OCI-LY3 (cell line): ENCODE measurements around the gene HUNK.

ENCODE experiments used
- H2AFZ ChIP-seq: fragments of 200-600, 300-600 bp; shearing (Covaris generic); 2 replicates; pipeline ENCODE4 v1.6.0; 2014; ENCODE audit warnings: antibody characterized with exemption, low read depth, low read length
- H3K27ac ChIP-seq: fragments of 200-600, 300-600 bp; sonication (generic); 2 replicates; pipeline ENCODE4 v1.5.1; 2014; ENCODE audit warnings: mild to moderate bottlenecking, low read length, moderate library complexity, mixed read lengths
- H3K27me3 ChIP-seq: fragments of 200-600, 300-600 bp; sonication (generic); 2 replicates; pipeline ENCODE4 v1.6.1; 2014; ENCODE audit warnings: low read depth, low read length, mixed read lengths
- H3K36me3 ChIP-seq: fragments of 200-600, 300-600 bp; sonication (generic); replicated peaks from 2 replicates; pipeline ENCODE3; 2014; ENCODE audit warnings: low read depth, low read length, mixed read lengths
- H3K4me1 ChIP-seq: fragments of 300-600, 200-600 bp; sonication (generic); 2 replicates; pipeline ENCODE4 v1.6.1; 2014; ENCODE audit warnings: low read length, mixed read lengths
- H3K4me2 ChIP-seq: fragments of 200-600, 300-600 bp; sonication (generic); 2 replicates; pipeline ENCODE4 v1.6.1; 2014; ENCODE audit warnings: low read length, mixed read lengths
- H3K4me3 ChIP-seq: fragments of 300-600, 200-600 bp; sonication (generic); 2 replicates; pipeline ENCODE4 v1.5.1; 2014; ENCODE audit warnings: antibody characterized with exemption, mild to moderate bottlenecking, low read length, moderate library complexity
- H3K79me2 ChIP-seq: fragments of 300-600, 200-600 bp; shearing (Covaris generic); 2 replicates; pipeline ENCODE4 v1.6.1; 2014; ENCODE audit warnings: mild to moderate bottlenecking, low read length, mixed read lengths
- H3K9ac ChIP-seq: fragments of 300-600, 200-600 bp; shearing (Covaris generic); 2 replicates; pipeline ENCODE4 v1.6.0; 2014; ENCODE audit warnings: mild to moderate bottlenecking, low read length, moderate library complexity
- H3K9me3 ChIP-seq: fragments of 200-600, 300-600 bp; shearing (Covaris generic); 2 replicates; pipeline ENCODE4 v1.6.1; 2014; ENCODE audit warnings: low read length, mixed read lengths; ENCODE audit not compliant: insufficient read depth
- H4K20me1 ChIP-seq: fragments of 200-600, 300-600 bp; sonication (generic); 2 replicates; pipeline ENCODE4 v1.6.1; 2016; ENCODE audit warnings: low read length, mixed read lengths; ENCODE audit not compliant: insufficient read depth
- CTCF ChIP-seq: fragments of 200-600, 300-600 bp; sonication (generic); IDR thresholded peaks from 2 replicates; pipeline ENCODE4 v1.5.1; 2014; ENCODE audit warnings: antibody characterized with exemption, low read length, low read depth
- EZH2phosphoT487 ChIP-seq: fragments of 200-600 bp; shearing (Covaris generic); IDR thresholded peaks from 2 replicates; pipeline ENCODE4 v1.6.1; 2018; ENCODE audit warnings: antibody characterized with exemption, mixed run types, low read depth

The HUNK gene

DNA sequence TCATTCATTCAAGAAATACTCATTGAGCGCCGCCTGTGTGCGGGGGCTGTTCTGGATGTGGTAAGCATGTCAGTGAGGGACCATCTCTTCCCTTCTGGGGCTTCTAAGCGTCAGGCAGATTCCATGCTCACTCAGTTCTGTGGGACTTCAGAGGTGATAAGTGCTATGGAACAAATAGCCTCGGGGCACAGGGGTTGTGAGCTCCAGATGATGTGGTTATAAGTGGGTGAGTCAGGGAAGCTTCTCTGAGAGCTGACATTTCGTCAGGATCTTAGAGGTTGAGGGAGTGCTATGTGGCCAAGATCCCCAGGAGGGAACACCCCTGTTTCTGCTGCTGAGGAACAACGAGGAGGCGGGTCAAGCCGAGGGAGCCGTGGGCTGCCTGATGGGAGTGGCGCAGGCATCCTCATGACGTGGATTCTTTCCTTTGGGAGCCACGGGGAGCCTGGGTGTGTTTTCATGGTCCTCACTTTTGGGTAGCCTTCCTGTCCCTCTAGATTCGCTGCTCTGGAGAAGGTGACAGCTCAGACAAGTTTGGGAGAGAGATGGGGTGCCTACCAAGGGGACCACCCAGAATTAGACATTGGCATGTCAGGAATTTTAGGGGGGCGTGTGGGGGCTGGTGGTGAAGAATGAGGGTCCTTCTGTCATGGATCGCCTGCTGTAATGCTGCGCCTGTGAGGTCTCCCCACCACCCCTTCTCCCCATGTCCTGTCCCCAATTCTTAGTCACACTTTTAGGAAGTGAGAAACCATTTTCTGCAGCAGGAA is 38.5 kb downstream of the HUNK start:
- Histone ChIP-seq H3K79me2 (no peaks in the 10 kb centered on the region), H3K9me3 (no peaks in the 10 kb centered on the region), H3K36me3 (no peaks in the 10 kb centered on the region), H3K27me3 (no peaks in the 10 kb centered on the region; the same call in 1 of the 2 replicates), H3K9ac (no peak overlapping the region), H2AFZ (no peak overlapping the region), H3K4me2 (no peak overlapping the region), H3K4me3 (no peak overlapping the region), H4K20me1 (no peaks in the 10 kb centered on the region), H3K4me1 (no peaks in the 10 kb centered on the region), H3K27ac (no peak overlapping the region)
- TF ChIP-seq CTCF (no peak), EZH2phosphoT487 (no peak)

DNA sequence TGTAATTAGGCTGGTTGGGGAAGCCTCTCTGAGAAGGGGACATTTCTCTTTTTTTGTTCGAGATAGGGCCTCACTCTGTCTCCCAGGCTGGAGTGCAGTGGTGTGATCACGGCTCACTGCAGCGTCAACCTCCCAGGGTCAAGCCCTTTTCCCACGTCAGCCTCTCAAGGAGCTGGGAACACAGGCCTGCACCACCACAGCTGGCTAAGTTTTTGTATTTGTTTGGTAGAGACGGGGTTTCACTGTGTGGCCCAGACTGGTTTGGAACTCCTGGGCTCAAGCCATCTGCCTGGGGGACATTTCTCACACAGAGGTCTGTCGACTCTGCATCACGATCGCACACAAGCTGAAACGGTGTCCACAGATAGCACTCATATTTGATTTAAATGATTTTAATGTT is 39.7 kb downstream of the HUNK start:
- no peaks in the 10 kb centered on the region for H3K79me2 ChIP-seq
- no peaks in the 10 kb centered on the region for H4K20me1 ChIP-seq
- no peaks in the 10 kb centered on the region for H3K36me3 ChIP-seq
- H3K9ac ChIP-seq: no peak overlapping the region
- TF ChIP-seq EZH2phosphoT487 (no peak), CTCF (no peak)
- H3K4me3 ChIP-seq: no peak overlapping the region
- no peak overlapping the region for H3K27ac ChIP-seq
- H2AFZ ChIP-seq: no peak overlapping the region
- no peaks in the 10 kb centered on the region; the same call in 1 of the 2 replicates for H3K27me3 ChIP-seq
- no peaks in the 10 kb centered on the region for H3K9me3 ChIP-seq
- no peaks in the 10 kb centered on the region for H3K4me1 ChIP-seq
- H3K4me2 ChIP-seq: no peak overlapping the region

DNA sequence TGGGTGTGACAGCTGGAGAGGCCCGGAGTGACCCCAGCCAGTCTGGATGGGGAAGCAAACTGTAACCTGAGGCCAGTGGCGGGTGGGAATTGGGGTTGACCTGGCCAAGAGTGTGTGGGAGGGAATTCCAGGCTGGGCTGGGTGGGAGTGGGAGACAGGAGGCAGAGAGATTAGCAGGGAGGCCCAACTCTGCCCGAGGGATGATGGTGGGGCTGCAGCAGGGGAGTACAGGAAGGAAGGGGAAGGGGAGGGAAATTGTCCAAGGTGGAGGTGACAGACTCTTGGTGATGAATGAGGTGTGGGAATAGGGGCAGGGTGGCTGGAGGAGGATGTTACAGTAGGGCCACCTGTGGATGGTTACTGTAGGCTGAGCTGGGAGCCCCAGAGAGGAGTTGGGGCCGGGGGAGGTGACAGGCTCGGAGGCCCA is 40.4 kb downstream of the HUNK start:
- H3K4me1 ChIP-seq: no peaks in the 10 kb centered on the region

More for the DNA sequence above, 40.4 kb downstream of the HUNK start:
- Histone ChIP-seq H3K36me3 (no peaks in the 10 kb centered on the region), H3K27ac (no peak overlapping the region), H2AFZ (no peak overlapping the region), H3K27me3 (no peaks in the 10 kb centered on the region; the same call in 1 of the 2 replicates), H4K20me1 (no peaks in the 10 kb centered on the region), H3K4me2 (no peak overlapping the region), H3K9me3 (no peaks in the 10 kb centered on the region), H3K9ac (no peak overlapping the region), H3K79me2 (no peaks in the 10 kb centered on the region), H3K4me3 (no peak overlapping the region)
- TF ChIP-seq CTCF: no peak
- TF ChIP-seq EZH2phosphoT487: no peak
